Measurements from ENCODE around the gene MSRB1. TPM values are rescaled to one million over a fixed set of nuclear protein-coding genes. Genes with fewer than 3 reads are reported as not detected.
"Not testable (repeated sequence)": the region's sequence is repeated elsewhere in the genome, so short reads cannot be mapped to it uniquely, and the experiment has no call there.

The MSRB1 gene
- total RNA-seq, 2 experiments from 2014 or later: 2.3 to 2.4 TPM

DNA sequence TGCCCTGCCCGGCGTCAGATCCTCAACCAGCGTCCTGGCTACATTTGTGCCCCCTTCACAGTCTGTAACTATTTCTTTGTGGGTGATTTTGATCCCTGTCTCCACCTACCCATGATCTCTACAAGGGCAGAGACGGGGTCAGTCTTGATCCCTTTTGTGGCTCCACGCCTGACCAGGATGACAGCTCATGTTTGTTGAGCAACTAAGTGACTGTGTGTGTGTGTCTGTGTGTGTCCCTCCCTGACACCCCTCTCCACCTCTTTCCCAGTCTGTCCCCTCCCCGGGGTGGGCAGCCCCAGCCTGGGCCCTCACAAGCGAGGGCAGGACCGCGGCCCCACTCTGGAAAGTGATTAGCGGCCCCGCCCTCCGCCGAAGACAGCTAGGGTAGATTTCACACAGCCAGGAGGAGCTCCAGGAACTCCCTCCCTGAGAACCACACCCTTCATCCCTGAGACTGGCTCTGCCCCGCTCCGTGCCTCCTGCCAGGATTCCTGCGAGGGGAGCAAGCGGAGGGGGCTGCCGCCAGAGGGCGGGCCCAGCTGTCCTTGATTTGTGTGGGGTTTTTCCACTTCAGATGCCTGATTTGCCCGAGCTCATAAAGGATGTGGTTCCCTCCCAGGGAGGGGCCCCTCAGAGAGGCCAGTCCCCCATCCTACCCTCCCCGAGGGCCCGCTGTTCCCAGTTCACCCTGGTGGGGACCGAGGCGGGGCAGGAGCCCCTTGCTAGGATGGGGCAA is 19.5 kb downstream of the MSRB1 start:
- H3K27me3 Mint-ChIP-seq: peaks cover 49% of the 10 kb centered on the region
- Histone ChIP-seq H3K36me3 (ENCODE audit: insufficient read depth, low read length) (no peaks in the 10 kb centered on the region), H3K27ac (ENCODE audit: low read depth in 1 of 2, low read length in 2 of 2) (no peak overlapping the region), H3K4me1 (ENCODE audit: insufficient read depth, low read length) (peaks cover 11% of the 10 kb centered on the region), H3K9me3 (ENCODE audit: control insufficient read depth in 1 of 2, insufficient read depth in 1 of 2, low read length in 2 of 2) (peaks cover 0 to 30% of the 10 kb centered on the region in 2 experiments), H3K27me3 (ENCODE audit: control insufficient read depth in 1 of 2, insufficient read depth in 2 of 2, low read length in 2 of 2) (peaks cover 39 to 48% of the 10 kb centered on the region in 2 experiments), H3K4me3 (ENCODE audit: low read length) (no peak overlapping the region)
- H3K4me1 Mint-ChIP-seq (ENCODE audit: low read depth): no peaks in the 10 kb centered on the region
- ATAC-seq (ENCODE audit: poor library complexity) (no peak), DNase-seq (peak in 3 of 14 experiments; percentile 23 to 53 (median 52))
- no peaks in the 10 kb centered on the region for H3K9me3 Mint-ChIP-seq
- POLR2A ChIA-PET: no interaction called here
- H3K27ac Mint-ChIP-seq: no peak overlapping the region
- no peaks in the 10 kb centered on the region for H3K36me3 Mint-ChIP-seq (ENCODE audit: low read depth)
- no peak overlapping the region for H3K4me3 Mint-ChIP-seq
- TF ChIP-seq, protein P1, sequence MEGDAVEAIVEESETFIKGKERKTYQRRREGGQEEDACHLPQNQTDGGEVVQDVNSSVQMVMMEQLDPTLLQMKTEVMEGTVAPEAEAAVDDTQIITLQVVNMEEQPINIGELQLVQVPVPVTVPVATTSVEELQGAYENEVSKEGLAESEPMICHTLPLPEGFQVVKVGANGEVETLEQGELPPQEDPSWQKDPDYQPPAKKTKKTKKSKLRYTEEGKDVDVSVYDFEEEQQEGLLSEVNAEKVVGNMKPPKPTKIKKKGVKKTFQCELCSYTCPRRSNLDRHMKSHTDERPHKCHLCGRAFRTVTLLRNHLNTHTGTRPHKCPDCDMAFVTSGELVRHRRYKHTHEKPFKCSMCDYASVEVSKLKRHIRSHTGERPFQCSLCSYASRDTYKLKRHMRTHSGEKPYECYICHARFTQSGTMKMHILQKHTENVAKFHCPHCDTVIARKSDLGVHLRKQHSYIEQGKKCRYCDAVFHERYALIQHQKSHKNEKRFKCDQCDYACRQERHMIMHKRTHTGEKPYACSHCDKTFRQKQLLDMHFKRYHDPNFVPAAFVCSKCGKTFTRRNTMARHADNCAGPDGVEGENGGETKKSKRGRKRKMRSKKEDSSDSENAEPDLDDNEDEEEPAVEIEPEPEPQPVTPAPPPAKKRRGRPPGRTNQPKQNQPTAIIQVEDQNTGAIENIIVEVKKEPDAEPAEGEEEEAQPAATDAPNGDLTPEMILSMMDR (IDR thresholded peaks at IDR 0.05): no peak
- intact Hi-C loops (cut with DNase I, micrococcal nuclease): no loop called here
- CTCF ChIA-PET: interaction anchor here (1.0 kb wide), 1 partner anchor 217 kb away, joined by 4 read pairs; no protein-coding TSS in a partner anchor

DNA sequence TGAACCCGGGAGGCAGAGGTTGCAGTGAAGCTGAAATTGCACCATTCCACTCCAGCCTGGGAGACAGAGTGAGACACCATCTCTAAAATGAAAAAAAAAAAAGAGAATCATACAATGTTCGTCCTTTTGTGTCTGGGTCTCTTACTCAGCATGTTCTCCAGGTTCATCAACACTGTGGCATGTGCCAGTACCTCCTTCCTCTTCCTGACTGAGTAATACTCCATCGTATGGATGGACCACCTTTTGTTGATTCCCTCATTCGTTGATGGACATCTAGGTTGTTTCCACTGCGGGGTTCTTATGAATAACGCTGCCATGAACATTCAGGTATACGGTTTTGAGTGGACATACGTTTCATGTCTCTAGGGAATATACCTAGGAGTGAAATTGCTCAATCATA is 20.6 kb downstream of the MSRB1 start:
- peaks cover 43 to 52% of the 10 kb centered on the region in 2 experiments for H3K27me3 ChIP-seq (ENCODE audit: control insufficient read depth in 1 of 2, insufficient read depth in 2 of 2, low read length in 2 of 2)
- no peaks in the 10 kb centered on the region for H3K4me1 Mint-ChIP-seq (ENCODE audit: low read depth)
- DNase-seq: no peak
- H3K36me3 ChIP-seq (ENCODE audit: insufficient read depth, low read length): no peaks in the 10 kb centered on the region
- ATAC-seq (ENCODE audit: poor library complexity): no peak
- TF ChIP-seq, protein P1 (IDR thresholded peaks at IDR 0.05): no peak
- H3K4me1 ChIP-seq (ENCODE audit: insufficient read depth, low read length): peaks cover 13% of the 10 kb centered on the region
- peaks cover 0 to 35% of the 10 kb centered on the region in 2 experiments for H3K9me3 ChIP-seq (ENCODE audit: control insufficient read depth in 1 of 2, insufficient read depth in 1 of 2, low read length in 2 of 2)
- H3K27ac ChIP-seq (ENCODE audit: low read depth in 1 of 2, low read length in 2 of 2): no peak overlapping the region
- no peaks in the 10 kb centered on the region for H3K36me3 Mint-ChIP-seq (ENCODE audit: low read depth)
- POLR2A ChIA-PET: interaction anchor here (0.6 kb wide), 1 partner anchor 189 kb away, joined by 3 read pairs; no protein-coding TSS in a partner anchor
- CTCF ChIA-PET: no interaction called here
- H3K4me3 ChIP-seq (ENCODE audit: low read length): no peak overlapping the region
- H3K27me3 Mint-ChIP-seq: peaks cover 49% of the 10 kb centered on the region
- H3K4me3 Mint-ChIP-seq: no peak overlapping the region
- intact Hi-C loops (cut with DNase I, micrococcal nuclease): no loop called here
- H3K9me3 Mint-ChIP-seq: no peaks in the 10 kb centered on the region
- H3K27ac Mint-ChIP-seq: no peak overlapping the region

DNA sequence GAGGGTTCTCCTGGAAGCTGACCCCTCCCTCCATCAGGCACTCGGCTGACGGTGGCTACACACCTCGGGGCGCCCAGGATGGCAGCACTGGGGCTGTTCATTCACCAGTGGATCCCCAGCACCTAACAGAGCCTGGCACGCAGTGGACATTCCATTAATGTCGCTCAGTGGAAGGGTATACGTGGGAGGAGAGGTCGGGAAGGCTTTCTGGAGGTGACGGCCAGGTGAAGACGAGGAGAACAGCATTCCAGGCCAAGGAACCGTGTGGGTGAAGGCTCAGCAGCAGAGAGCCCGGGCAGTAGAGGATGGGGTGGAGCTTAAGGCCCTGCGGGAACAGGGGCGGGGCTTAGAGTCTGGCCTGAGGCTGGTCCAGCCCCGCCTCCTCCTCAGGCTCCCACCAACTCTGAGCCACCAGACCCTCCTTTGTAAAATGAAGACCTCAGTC is 22.2 kb downstream of the MSRB1 start:
- Mint-ChIP-seq H3K27ac (no peak overlapping the region), H3K36me3 (ENCODE audit: low read depth) (no peaks in the 10 kb centered on the region), H3K27me3 (peaks cover 62% of the 10 kb centered on the region), H3K4me3 (no peak overlapping the region), H3K4me1 (ENCODE audit: low read depth) (no peaks in the 10 kb centered on the region), H3K9me3 (no peaks in the 10 kb centered on the region)
- TF ChIP-seq, protein P1 (IDR thresholded peaks at IDR 0.05): no peak
- H3K27me3 ChIP-seq (ENCODE audit: control insufficient read depth in 1 of 2, insufficient read depth in 2 of 2, low read length in 2 of 2): peaks cover 49 to 68% of the 10 kb centered on the region in 2 experiments
- peaks cover 14% of the 10 kb centered on the region for H3K4me1 ChIP-seq (ENCODE audit: insufficient read depth, low read length)
- ChIA-PET CTCF (no interaction called here), POLR2A (no interaction called here)
- DNase-seq (no peak), ATAC-seq (ENCODE audit: poor library complexity) (no peak)
- H3K36me3 ChIP-seq (ENCODE audit: insufficient read depth, low read length): no peaks in the 10 kb centered on the region
- H3K27ac ChIP-seq (ENCODE audit: low read depth in 1 of 2, low read length in 2 of 2): no peak overlapping the region
- peaks cover 0 to 40% of the 10 kb centered on the region in 2 experiments for H3K9me3 ChIP-seq (ENCODE audit: control insufficient read depth in 1 of 2, insufficient read depth in 1 of 2, low read length in 2 of 2)
- intact Hi-C loops (cut with DNase I, micrococcal nuclease): no loop called here
- no peak overlapping the region for H3K4me3 ChIP-seq (ENCODE audit: low read length)

DNA sequence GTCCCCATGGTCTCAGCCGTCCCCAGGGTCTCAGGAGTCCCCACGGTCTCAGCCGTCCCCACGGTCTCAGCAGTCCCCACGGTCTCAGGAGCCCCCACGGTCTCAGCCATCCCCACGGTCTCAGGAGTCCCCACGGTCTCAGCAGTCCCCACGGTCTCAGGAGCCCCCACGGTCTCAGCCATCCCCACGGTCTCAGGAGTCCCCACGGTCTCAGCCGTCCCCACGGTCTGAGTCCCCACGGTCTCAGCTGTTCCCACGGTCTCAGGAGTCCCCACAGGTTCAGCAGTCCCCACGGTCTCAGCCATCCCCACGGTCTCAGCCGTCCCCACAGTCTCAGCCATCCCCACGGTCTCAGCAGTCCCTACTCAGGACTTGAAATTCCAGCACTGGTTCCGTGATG is 22.9 kb downstream of the MSRB1 start:
- H3K9me3 ChIP-seq (ENCODE audit: control insufficient read depth in 1 of 2, insufficient read depth in 1 of 2, low read length in 2 of 2): peaks cover 0 to 42% of the 10 kb centered on the region in 2 experiments
- peaks cover 51 to 72% of the 10 kb centered on the region in 2 experiments for H3K27me3 ChIP-seq (ENCODE audit: control insufficient read depth in 1 of 2, insufficient read depth in 2 of 2, low read length in 2 of 2)
- intact Hi-C loops (cut with DNase I, micrococcal nuclease); H3K27ac Mint-ChIP-seq; H3K36me3 ChIP-seq (ENCODE audit: insufficient read depth, low read length); H3K9me3 Mint-ChIP-seq; DNase-seq; H3K4me3 Mint-ChIP-seq; H3K36me3 Mint-ChIP-seq (ENCODE audit: low read depth); ATAC-seq (ENCODE audit: poor library complexity); CTCF ChIA-PET; H3K27ac ChIP-seq (ENCODE audit: low read depth in 1 of 2, low read length in 2 of 2); H3K4me3 ChIP-seq (ENCODE audit: low read length); H3K4me1 Mint-ChIP-seq (ENCODE audit: low read depth); POLR2A ChIA-PET: not testable (repeated sequence)
- peaks cover 68% of the 10 kb centered on the region for H3K27me3 Mint-ChIP-seq
- peaks cover 14% of the 10 kb centered on the region for H3K4me1 ChIP-seq (ENCODE audit: insufficient read depth, low read length)
